ENCODE results near the gene LCE1A.

DNA sequence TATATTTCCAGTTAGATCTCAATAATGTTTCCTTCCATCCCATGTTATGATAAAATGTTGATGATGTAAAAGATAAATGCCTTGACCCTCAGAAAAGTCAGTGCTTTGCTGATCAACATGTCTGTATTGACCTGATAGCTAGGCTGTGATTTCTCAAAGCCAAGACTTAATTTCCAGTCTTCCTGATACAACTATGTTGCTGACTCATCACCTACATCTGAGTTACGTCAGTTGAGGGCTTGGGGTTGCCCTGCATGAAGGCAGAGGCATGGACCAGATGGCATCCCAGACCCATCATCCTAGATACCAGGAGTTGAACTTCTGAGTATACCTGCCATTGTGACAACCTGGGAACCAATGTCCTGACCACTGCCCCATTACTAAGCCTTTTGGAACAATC lies 25.9 kb upstream of the LCE1A start:
- TF ChIP-seq, protein P1, sequence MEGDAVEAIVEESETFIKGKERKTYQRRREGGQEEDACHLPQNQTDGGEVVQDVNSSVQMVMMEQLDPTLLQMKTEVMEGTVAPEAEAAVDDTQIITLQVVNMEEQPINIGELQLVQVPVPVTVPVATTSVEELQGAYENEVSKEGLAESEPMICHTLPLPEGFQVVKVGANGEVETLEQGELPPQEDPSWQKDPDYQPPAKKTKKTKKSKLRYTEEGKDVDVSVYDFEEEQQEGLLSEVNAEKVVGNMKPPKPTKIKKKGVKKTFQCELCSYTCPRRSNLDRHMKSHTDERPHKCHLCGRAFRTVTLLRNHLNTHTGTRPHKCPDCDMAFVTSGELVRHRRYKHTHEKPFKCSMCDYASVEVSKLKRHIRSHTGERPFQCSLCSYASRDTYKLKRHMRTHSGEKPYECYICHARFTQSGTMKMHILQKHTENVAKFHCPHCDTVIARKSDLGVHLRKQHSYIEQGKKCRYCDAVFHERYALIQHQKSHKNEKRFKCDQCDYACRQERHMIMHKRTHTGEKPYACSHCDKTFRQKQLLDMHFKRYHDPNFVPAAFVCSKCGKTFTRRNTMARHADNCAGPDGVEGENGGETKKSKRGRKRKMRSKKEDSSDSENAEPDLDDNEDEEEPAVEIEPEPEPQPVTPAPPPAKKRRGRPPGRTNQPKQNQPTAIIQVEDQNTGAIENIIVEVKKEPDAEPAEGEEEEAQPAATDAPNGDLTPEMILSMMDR (IDR thresholded peaks at IDR 0.05; ENCODE audit: control extremely low read depth in 1 of 3, insufficient read depth in 1 of 3, low read depth in 1 of 3, low read length in 3 of 3) = no peak
- no peak for TF ChIP-seq GTF2F1 (IDR thresholded peaks at IDR 0.05; ENCODE audit: borderline replicate concordance, low read depth, low read length)
- TF ChIP-seq, protein P2, sequence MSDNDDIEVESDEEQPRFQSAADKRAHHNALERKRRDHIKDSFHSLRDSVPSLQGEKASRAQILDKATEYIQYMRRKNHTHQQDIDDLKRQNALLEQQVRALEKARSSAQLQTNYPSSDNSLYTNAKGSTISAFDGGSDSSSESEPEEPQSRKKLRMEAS (IDR thresholded peaks at IDR 0.05) = no peak
- TF ChIP-seq CHD1 (IDR thresholded peaks at IDR 0.05; ENCODE audit: low read depth, low read length) = no peak
- TF ChIP-seq EP300 (IDR thresholded peaks at IDR 0.05; ENCODE audit: borderline replicate concordance in 1 of 2, low read depth in 2 of 2, low read length in 2 of 2) = no peak
